Body of pancreas (tissue), 4 donors: Measurements from ENCODE around the gene SARM1.

Source experiments
- POLR2A ChIP-seq, 3 donors: fragments of 450-650 bp; IDR thresholded peaks; one replicate each; pipeline ENCODE4 v1.6.1; 2016; ENCODE audit warnings: antibody characterized with exemption in 3 of 3, mild to moderate bottlenecking in 2 of 3
- TF ChIP-seq, protein P1 (sequence below), 7 experiments: fragments of 450-650 bp in 4 of 7; fragments of 200-600 bp in 3 of 7; sonication (generic) in 3 of 7; IDR thresholded peaks; one replicate each; pipeline ENCODE4 v1.5.1; 2016 to 2019; ENCODE audit warnings: antibody characterized with exemption in 7 of 7

DNA sequence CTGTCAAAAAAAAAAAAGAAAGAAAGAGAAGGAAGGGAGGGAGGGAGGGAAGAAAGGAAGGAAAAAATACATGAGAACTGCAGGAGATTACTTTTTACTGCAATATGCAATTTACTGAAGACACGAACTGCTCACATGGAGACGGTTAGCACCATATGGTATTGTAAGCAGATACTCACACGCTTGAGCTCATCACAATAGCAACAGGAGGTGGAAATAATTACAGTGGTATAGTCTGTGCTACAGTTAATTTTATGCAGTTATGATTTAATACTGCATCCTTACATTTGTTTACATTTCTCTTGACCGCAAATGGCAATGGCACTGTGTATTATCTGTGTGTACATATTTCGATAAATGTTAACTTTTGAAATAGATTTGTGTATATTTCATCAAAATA is 55.9 kb downstream of the SARM1 start:
- TF ChIP-seq, protein P1, sequence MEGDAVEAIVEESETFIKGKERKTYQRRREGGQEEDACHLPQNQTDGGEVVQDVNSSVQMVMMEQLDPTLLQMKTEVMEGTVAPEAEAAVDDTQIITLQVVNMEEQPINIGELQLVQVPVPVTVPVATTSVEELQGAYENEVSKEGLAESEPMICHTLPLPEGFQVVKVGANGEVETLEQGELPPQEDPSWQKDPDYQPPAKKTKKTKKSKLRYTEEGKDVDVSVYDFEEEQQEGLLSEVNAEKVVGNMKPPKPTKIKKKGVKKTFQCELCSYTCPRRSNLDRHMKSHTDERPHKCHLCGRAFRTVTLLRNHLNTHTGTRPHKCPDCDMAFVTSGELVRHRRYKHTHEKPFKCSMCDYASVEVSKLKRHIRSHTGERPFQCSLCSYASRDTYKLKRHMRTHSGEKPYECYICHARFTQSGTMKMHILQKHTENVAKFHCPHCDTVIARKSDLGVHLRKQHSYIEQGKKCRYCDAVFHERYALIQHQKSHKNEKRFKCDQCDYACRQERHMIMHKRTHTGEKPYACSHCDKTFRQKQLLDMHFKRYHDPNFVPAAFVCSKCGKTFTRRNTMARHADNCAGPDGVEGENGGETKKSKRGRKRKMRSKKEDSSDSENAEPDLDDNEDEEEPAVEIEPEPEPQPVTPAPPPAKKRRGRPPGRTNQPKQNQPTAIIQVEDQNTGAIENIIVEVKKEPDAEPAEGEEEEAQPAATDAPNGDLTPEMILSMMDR (IDR thresholded peaks at IDR 0.05) = no peak
- TF ChIP-seq POLR2A (IDR thresholded peaks at IDR 0.05) = no peak
